ENCODE measurements around the gene TMEM9B.

TMEM9B gene

GRCh38 chr11:8930456-8931175 lies 33.6 kb downstream of the TMEM9B start:
- in situ Hi-C loops (cut with MboI; ENCODE audit: low sequenced_read_pairs): no loop called here
- no peaks in the 10 kb centered on the region for H3K27me3 ChIP-seq (ENCODE audit: low read depth)
- no peaks in the 10 kb centered on the region for H3K36me3 ChIP-seq (replicated peaks)
- H3K9me3 ChIP-seq: no peaks in the 10 kb centered on the region
- no peak overlapping the region for H3K4me3 ChIP-seq
- H3K4me1 ChIP-seq: peaks cover 4% of the 10 kb centered on the region; the same call in 1 of the 2 replicates
- no peak for DNase-seq (ENCODE audit: low spot score in 2 of 2)

GRCh38 chr11:8928981-8929615 lies 35.1 kb downstream of the TMEM9B start:
- DNase-seq (ENCODE audit: low spot score in 2 of 2): no peak
- H3K27me3 ChIP-seq (ENCODE audit: low read depth): no peaks in the 10 kb centered on the region
- H3K9me3 ChIP-seq: no peaks in the 10 kb centered on the region
- peaks cover 6% of the 10 kb centered on the region for H3K36me3 ChIP-seq (replicated peaks)
- no peak overlapping the region for H3K4me3 ChIP-seq
- in situ Hi-C loops (cut with MboI; ENCODE audit: low sequenced_read_pairs): no loop called here
- no peaks in the 10 kb centered on the region for H3K4me1 ChIP-seq

- no peaks in the 10 kb centered on the region for H3K9me3 ChIP-seq
- no peaks in the 10 kb centered on the region for H3K4me1 ChIP-seq
- DNase-seq (ENCODE audit: low spot score in 2 of 2): no peak
- H3K27me3 ChIP-seq (ENCODE audit: low read depth): no peaks in the 10 kb centered on the region
- in situ Hi-C loops (cut with MboI; ENCODE audit: low sequenced_read_pairs): no loop called here
- H3K36me3 ChIP-seq (replicated peaks): peaks cover 11% of the 10 kb centered on the region
- H3K4me3 ChIP-seq: no peak overlapping the region
These were observed 36.0 kb downstream of the TMEM9B start for GRCh38 chr11:8928205-8928604.

GRCh38 chr11:8927233-8927632 lies 37.0 kb downstream of the TMEM9B start:
- in situ Hi-C loops (cut with MboI; ENCODE audit: low sequenced_read_pairs): no loop called here
- peaks cover 21% of the 10 kb centered on the region for H3K36me3 ChIP-seq (replicated peaks)
- H3K9me3 ChIP-seq: no peaks in the 10 kb centered on the region
- H3K4me1 ChIP-seq: no peaks in the 10 kb centered on the region
- H3K27me3 ChIP-seq (ENCODE audit: low read depth): no peaks in the 10 kb centered on the region
- DNase-seq (ENCODE audit: low spot score in 2 of 2): no peak
- H3K4me3 ChIP-seq: no peak overlapping the region

GRCh38 chr11:8926236-8926635 lies 38.0 kb downstream of the TMEM9B start:
- Histone ChIP-seq H3K9me3 (no peaks in the 10 kb centered on the region), H3K27me3 (ENCODE audit: low read depth) (no peaks in the 10 kb centered on the region), H3K36me3 (replicated peaks) (peaks cover 31% of the 10 kb centered on the region), H3K4me3 (no peak overlapping the region), H3K4me1 (no peaks in the 10 kb centered on the region)
- in situ Hi-C loops (cut with MboI; ENCODE audit: low sequenced_read_pairs): no loop called here
- no peak for DNase-seq (ENCODE audit: low spot score in 2 of 2)

GRCh38 chr11:8925711-8926110 lies 38.5 kb downstream of the TMEM9B start:
- Histone ChIP-seq H3K27me3 (ENCODE audit: low read depth) (no peaks in the 10 kb centered on the region), H3K4me3 (no peak overlapping the region), H3K4me1 (no peaks in the 10 kb centered on the region), H3K9me3 (no peaks in the 10 kb centered on the region), H3K36me3 (replicated peaks) (peaks cover 36% of the 10 kb centered on the region)
- no peak for DNase-seq (ENCODE audit: low spot score in 2 of 2)
- in situ Hi-C loops (cut with MboI; ENCODE audit: low sequenced_read_pairs): no loop called here

- Histone ChIP-seq H3K4me3 (no peak overlapping the region), H3K9me3 (no peaks in the 10 kb centered on the region), H3K27me3 (ENCODE audit: low read depth) (no peaks in the 10 kb centered on the region), H3K36me3 (replicated peaks) (peaks cover 66% of the 10 kb centered on the region), H3K4me1 (no peaks in the 10 kb centered on the region)
- DNase-seq (ENCODE audit: low spot score in 2 of 2): no peak
- in situ Hi-C loops (cut with MboI; ENCODE audit: low sequenced_read_pairs): no loop called here
These were observed 41.6 kb downstream of the TMEM9B start for GRCh38 chr11:8922691-8923090.

- peaks cover 12% of the 10 kb centered on the region for H3K4me1 ChIP-seq
- in situ Hi-C loops (cut with MboI; ENCODE audit: low sequenced_read_pairs): no loop called here
- H3K4me3 ChIP-seq: no peak overlapping the region
- H3K36me3 ChIP-seq (replicated peaks): peaks cover 73% of the 10 kb centered on the region
- peak; percentile 35 to 43 for DNase-seq (ENCODE audit: low spot score in 2 of 2)
- no peaks in the 10 kb centered on the region for H3K9me3 ChIP-seq
- no peaks in the 10 kb centered on the region for H3K27me3 ChIP-seq (ENCODE audit: low read depth)
These were observed 47.0 kb downstream of the TMEM9B start for GRCh38 chr11:8917157-8917825.

GRCh38 chr11:8914661-8915018 lies 49.6 kb downstream of the TMEM9B start:
- DNase-seq (ENCODE audit: low spot score in 2 of 2): no peak
- no peaks in the 10 kb centered on the region for H3K9me3 ChIP-seq
- no peak overlapping the region for H3K4me3 ChIP-seq
- peaks cover 47% of the 10 kb centered on the region for H3K36me3 ChIP-seq (replicated peaks)
- H3K27me3 ChIP-seq (ENCODE audit: low read depth): no peaks in the 10 kb centered on the region
- H3K4me1 ChIP-seq: peaks cover 17% of the 10 kb centered on the region
- in situ Hi-C loops (cut with MboI; ENCODE audit: low sequenced_read_pairs): no loop called here

GRCh38 chr11:8913961-8914660 lies 50.1 kb downstream of the TMEM9B start:
- peaks cover 17% of the 10 kb centered on the region for H3K4me1 ChIP-seq
- in situ Hi-C loops (cut with MboI; ENCODE audit: low sequenced_read_pairs): no loop called here
- H3K9me3 ChIP-seq: no peaks in the 10 kb centered on the region
- H3K36me3 ChIP-seq (replicated peaks): peaks cover 41% of the 10 kb centered on the region
- DNase-seq (ENCODE audit: low spot score in 2 of 2): peak in 1 of 2 experiments; percentile 64
- H3K4me3 ChIP-seq: no peak overlapping the region
- no peaks in the 10 kb centered on the region for H3K27me3 ChIP-seq (ENCODE audit: low read depth)

GRCh38 chr11:8911029-8911823 lies 53.0 kb downstream of the TMEM9B start, which contains the start of gene AKIP1:
TSS of gene AKIP1 (plus strand) at chr11:8911189. CDS start at chr11:8911450, 261 bp downstream.
- in situ Hi-C loops (cut with MboI; ENCODE audit: low sequenced_read_pairs): no loop called here
- no peaks in the 10 kb centered on the region for H3K9me3 ChIP-seq
- H3K4me3 ChIP-seq: peak within 1 kb of the TSS; percentile 79
- no peaks in the 10 kb centered on the region for H3K27me3 ChIP-seq (ENCODE audit: low read depth)
- H3K4me1 ChIP-seq: peaks cover 25% of the 10 kb centered on the region
- peak; percentile 98 to 99 for DNase-seq (ENCODE audit: low spot score in 2 of 2)
- peaks cover 17% of the 10 kb centered on the region for H3K36me3 ChIP-seq (replicated peaks)

GRCh38 chr11:8910649-8911026 lies 53.6 kb downstream of the TMEM9B start:
- in situ Hi-C loops (cut with MboI; ENCODE audit: low sequenced_read_pairs): no loop called here
- Histone ChIP-seq H3K4me1 (peaks cover 25% of the 10 kb centered on the region), H3K4me3 (peak overlapping the region; percentile 19), H3K9me3 (no peaks in the 10 kb centered on the region), H3K36me3 (replicated peaks) (peaks cover 13% of the 10 kb centered on the region), H3K27me3 (ENCODE audit: low read depth) (no peaks in the 10 kb centered on the region)
- DNase-seq (ENCODE audit: low spot score in 2 of 2): no peak

- Histone ChIP-seq H3K9me3 (no peaks in the 10 kb centered on the region), H3K27me3 (ENCODE audit: low read depth) (no peaks in the 10 kb centered on the region)
- in situ Hi-C loops (cut with MboI; ENCODE audit: low sequenced_read_pairs): no loop called here
These were observed 56.1 kb downstream of the TMEM9B start for GRCh38 chr11:8908099-8908498.

More at GRCh38 chr11:8908099-8908498, 56.1 kb downstream of the TMEM9B start:
- DNase-seq (ENCODE audit: low spot score in 2 of 2): no peak
- Histone ChIP-seq H3K36me3 (replicated peaks) (no peaks in the 10 kb centered on the region), H3K4me1 (peaks cover 16% of the 10 kb centered on the region), H3K4me3 (no peak overlapping the region)

Measured in HAP-1 (cell line).